HG03520 (cell line): ENCODE measurements around the gene TCF25.
"Not testable (repeated sequence)": the region's sequence is repeated elsewhere in the genome, so short reads cannot be mapped to it uniquely, and the experiment has no call there.

ENCODE experiments used
- ATAC-seq: cut with Tn5 transposase; IDR thresholded peaks from one replicate; pipeline ENCODE4 v1.9.1; 2021; ENCODE audit warnings: mild to moderate bottlenecking, moderate library complexity; ENCODE audit not compliant: unreplicated experiment

TCF25 gene, protein sequence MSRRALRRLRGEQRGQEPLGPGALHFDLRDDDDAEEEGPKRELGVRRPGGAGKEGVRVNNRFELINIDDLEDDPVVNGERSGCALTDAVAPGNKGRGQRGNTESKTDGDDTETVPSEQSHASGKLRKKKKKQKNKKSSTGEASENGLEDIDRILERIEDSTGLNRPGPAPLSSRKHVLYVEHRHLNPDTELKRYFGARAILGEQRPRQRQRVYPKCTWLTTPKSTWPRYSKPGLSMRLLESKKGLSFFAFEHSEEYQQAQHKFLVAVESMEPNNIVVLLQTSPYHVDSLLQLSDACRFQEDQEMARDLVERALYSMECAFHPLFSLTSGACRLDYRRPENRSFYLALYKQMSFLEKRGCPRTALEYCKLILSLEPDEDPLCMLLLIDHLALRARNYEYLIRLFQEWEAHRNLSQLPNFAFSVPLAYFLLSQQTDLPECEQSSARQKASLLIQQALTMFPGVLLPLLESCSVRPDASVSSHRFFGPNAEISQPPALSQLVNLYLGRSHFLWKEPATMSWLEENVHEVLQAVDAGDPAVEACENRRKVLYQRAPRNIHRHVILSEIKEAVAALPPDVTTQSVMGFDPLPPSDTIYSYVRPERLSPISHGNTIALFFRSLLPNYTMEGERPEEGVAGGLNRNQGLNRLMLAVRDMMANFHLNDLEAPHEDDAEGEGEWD

GRCh38 chr16:89873109-89873971 is at the start of gene TCF25:
Gene TCF25 (plus strand): TSS chr16:89873592. CDS start chr16:89873668, 76 bp downstream.
- ATAC-seq, result peak; percentile 18

GRCh38 chr16:89823824-89824148 is 49.6 kb upstream of the TCF25 start:
- not testable (repeated sequence) for ATAC-seq

- ATAC-seq, result no peak
Observed at GRCh38 chr16:89826531-89827382, 46.6 kb upstream of the TCF25 start.

DNA sequence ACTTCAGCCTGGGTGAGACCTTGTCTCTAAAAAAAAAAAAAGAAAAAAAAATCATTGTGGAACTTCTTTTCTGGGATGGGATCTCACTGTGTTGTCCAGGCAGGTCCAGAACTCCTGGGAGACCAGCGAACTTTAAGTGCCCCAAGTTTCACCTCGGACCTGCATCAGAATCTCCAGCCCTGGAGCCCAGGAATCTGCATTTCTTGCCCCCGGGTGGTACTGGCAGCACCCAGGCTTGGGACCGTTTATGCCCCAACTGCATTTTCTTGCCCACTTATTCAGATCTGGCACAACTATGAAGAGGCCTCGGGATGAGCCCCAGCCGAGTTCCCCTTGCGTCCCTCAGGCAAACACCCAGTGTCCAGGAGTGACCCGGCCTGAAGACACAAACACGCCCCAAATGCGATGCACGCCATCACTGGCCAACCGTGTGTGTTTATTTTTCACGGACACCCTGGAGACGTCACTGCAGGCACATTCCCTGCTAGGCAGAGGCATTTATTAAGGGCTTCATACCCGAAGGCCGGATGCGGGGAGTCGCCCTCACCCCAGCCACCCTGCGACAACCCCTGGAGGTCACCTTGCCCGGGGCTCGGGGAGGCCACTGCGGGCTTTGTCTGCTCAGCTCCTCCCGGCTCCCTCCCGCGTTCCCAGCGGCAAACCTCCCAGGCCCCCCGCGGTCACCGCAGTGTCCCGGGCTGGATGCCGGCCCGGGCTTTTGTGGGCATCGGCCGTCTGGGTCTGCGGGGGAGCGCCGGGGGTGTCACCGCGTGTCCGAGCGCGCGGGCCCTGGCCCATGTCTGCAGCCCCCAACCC is 45.8 kb upstream of the TCF25 start:
- ATAC-seq, result no peak

DNA sequence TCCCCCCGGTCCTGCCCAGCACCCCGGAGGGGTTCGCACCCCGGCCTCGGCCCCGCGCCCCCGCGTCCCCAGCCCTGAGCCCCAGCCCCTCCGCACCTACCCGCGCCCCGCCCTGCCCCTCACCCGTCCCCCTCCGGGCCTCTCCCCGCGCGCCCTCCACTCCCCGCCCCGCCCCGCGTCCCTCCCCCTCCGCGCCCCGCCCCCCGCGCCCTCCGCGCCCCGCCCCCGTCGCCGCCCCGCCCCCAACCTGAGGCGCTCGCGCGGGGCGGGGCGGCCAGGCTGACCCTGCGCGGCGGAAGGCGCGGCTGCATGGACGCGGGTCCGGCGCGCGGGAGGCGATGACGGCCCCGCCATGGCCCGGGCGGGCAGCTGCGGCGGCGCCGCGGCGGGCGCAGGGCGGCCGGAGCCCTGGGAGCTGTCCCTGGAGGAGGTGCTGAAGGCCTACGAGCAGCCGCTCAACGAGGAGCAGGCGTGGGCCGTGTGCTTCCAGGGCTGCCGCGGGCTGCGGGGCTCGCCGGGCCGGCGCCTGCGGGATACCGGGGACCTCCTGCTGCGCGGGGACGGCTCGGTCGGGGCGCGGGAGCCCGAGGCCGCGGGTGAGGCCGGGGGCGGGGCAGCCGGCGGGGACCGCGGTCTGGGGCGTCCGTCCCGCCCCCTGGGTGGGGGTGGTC is 45.1 kb upstream of the TCF25 start, which contains the start of gene SPIRE2:
Gene SPIRE2 (plus strand): TSS at position 277 of the 671 bp plus-strand sequence. CDS start 76 bp downstream, at position 353.
- ATAC-seq, result no peak

- no peak for ATAC-seq
Observed at GRCh38 chr16:89828870-89829629, 44.3 kb upstream of the TCF25 start.

DNA sequence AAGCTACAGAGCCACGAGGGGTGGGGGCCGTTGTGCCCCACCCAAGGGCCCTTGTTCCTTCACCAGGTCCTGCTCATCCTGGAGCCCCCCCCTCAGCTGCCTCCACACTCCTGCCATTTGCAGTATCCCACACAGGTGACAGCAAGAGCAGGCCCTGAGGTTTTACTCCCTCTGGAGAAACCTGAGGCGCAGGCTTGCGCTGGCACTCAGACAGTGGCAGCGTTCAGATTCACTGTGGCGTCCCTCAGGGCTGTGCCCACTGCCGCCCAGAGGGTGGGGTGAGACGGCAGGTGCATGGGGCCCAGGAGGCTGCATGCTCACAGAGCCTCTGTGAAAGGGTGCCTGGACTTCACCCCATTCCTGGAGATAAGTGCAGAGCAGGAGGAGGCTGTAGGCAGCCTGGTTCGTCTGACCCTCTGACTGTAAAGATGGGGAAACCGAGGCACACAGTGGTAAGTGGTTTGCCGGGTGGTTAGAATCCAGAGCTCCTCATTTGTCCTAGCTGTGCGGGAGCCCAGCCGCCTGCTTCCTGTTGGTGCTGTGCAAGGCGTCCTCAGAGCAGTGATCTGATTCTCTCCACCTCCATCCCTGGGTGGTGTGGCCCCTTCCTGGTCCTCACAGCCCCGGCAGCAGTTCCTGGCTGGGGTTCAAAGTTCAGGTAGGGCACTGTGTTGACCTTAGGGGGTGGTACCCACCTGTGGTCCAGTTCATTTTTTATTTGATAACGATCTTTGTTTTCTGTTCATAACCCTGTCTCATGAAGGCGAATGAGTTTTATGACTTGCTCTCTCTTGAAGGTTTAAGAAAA is 43.6 kb upstream of the TCF25 start:
- no peak for ATAC-seq

- no peak for ATAC-seq
Observed at GRCh38 chr16:89831810-89832328, 41.5 kb upstream of the TCF25 start.

DNA sequence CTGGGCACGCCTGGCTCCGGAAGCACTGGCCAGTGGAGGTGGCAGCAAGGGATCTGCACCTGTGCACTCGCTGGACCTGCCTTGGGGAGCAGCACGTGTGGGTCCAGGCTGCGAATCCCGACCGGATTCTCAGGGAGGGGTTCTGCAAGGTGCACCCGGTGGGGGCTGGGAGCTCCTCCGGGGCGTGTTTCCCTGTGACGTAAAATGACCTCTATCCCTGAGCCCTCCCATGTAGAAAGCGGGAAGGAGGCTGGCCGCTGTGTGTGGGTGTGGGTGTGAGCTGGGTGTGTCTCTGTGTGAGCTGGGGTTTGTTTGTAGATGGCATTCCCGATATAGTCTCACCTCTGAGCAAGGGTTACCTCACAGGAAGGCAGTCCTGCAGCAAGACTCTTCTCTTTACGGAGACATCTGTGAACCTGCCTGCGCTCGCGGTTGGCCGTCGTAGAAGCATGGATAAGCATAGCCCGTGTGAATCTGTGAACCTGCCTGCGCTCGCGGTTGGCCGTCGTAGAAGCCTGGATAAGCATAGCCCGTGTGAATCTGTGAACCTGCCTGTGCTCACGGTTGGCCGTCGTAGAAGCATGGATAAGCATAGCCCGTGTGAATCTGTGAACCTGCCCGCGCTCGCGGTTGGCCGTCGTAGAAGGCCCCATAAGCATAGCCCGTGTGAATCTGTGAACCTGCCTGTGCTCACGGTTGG is 39.6 kb upstream of the TCF25 start:
- not testable (repeated sequence) for ATAC-seq

GRCh38 chr16:89834813-89835363 is 38.5 kb upstream of the TCF25 start:
- not testable (repeated sequence) for ATAC-seq

DNA sequence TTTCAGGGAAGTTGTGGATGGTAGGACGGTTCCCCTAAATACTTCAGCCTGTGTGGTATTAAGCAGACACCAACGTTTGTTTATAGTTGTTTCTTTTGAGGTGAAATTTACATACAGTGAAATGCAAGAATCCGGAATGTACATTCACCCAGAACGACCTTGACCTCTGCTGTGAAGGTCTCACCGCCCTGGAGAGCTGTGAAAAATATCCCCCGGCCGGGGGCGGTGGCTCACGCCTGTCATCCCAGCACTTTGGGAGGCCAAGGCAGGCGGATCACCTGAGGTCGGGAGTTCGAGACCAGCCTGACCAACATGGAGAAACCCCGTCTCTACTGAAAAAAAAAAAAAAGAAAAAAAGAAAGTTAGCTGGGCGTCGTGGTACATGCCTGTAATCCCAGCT is 36.9 kb upstream of the TCF25 start:
- not testable (repeated sequence) for ATAC-seq

DNA sequence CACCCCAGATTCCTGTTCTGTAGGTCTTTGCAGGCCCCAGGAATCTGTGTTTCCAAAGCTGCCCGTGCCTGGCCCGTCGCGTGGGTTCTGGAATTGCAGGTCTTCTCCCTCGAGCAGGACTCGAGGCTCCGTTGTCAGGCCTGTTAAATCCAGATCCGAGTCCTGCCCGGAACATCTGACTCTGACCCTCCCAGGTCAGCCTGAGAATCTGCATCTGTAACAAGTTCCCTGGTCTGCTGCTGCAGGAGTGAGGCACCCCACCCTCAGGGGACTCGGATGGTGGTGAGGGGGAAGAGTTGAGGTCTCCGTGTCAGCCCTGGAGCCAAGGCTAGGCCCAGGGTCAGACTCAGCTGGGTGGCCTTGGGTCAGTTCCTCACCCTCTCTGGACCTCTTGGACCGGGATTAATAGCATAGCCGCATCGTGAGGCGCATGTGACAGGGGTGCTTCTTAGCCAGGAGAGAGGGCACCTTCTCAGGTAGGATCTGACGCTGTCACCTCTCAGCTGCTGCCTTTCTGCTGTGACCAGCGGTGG is 36.3 kb upstream of the TCF25 start:
- ATAC-seq, result no peak

DNA sequence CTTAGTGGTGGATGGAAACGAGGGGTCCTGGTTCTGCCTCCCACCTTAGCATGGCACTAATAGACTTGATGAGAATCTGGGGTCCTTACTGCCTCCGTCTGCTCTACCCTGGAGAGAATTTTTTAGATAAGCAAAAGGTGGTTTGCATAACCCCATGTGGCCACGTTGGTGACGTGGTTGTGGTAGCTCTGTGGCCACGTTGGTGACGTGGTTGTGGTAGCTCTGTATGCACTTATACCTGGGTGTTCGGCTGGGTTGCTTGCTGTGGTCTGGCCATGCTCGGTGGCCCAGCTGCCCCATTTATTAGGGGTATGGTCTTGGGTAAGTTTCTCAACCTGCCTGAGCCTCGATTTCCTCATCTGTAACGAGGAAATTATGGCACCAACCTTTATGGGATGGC is 32.1 kb upstream of the TCF25 start:
- no peak for ATAC-seq

GRCh38 chr16:89842471-89843408 is 30.7 kb upstream of the TCF25 start:
- no peak for ATAC-seq
